Transverse colon (tissue), 4 donors: ENCODE measurements around the gene NUCB2. TPM values are rescaled to one million over a fixed set of nuclear protein-coding genes. Genes with fewer than 3 reads are reported as not detected.
"Not testable (repeated sequence)": the region's sequence is repeated elsewhere in the genome, so short reads cannot be mapped to it uniquely, and the experiment has no call there.

Experiments
- DNase-seq: peaks from one replicate; pipeline ENCODE4 v3.0.0-alpha.2; 2019
- H3K27ac ChIP-seq, 4 donors: fragments of 200-600 bp; sonication (generic); 2 replicates each; pipeline ENCODE4 v1.5.1; 2016 to 2018; ENCODE audit warnings: inconsistent platforms in 4 of 4
- H3K27me3 ChIP-seq: fragments of 200-600 bp; sonication (generic); 2 replicates; pipeline ENCODE4 v1.5.1; 2017; ENCODE audit warnings: inconsistent platforms
- H3K36me3 ChIP-seq, 4 donors: fragments of 200-600 bp; sonication (generic); 2 replicates each; pipeline ENCODE4 v1.5.1; 2017 to 2019; ENCODE audit warnings: inconsistent platforms in 4 of 4
- H3K4me1 ChIP-seq, 4 donors: fragments of 200-600 bp; sonication (generic); 2 replicates each; pipeline ENCODE4 v1.5.1; 2017 to 2020; ENCODE audit warnings: inconsistent platforms in 4 of 4
- H3K4me3 ChIP-seq, 4 donors: fragments of 200-600 bp; sonication (generic); 1 replicate in 1 of 4; 2 replicates in 3 of 4; pipeline versions ENCODE4 v1.5.1 to v1.6.1; 2017 to 2019; ENCODE audit warnings: inconsistent platforms in 4 of 4
- H3K9me3 ChIP-seq, 2 donors: fragments of 200-600 bp; sonication (generic); 2 replicates each; pipeline ENCODE4 v1.5.1; 2017 to 2019; ENCODE audit warnings: inconsistent platforms in 2 of 2
- EP300 ChIP-seq: sonication (generic); formaldehyde crosslinking; IDR thresholded peaks from one replicate; pipeline ENCODE4 v1.6.1; 2017; ENCODE audit warnings: antibody characterized with exemption, low read depth
- POLR2A ChIP-seq: fragments of 450-650 bp; IDR thresholded peaks from one replicate; pipeline ENCODE4 v1.6.1; 2016; ENCODE audit warnings: antibody characterized with exemption, mild to moderate bottlenecking, moderate library complexity
- POLR2AphosphoS5 ChIP-seq, 3 donors: sonication (generic); formaldehyde crosslinking; IDR thresholded peaks; one replicate each; pipeline ENCODE4 v1.6.1; 2016; ENCODE audit warnings: antibody characterized with exemption in 3 of 3
- WGBS, 2 donors: methylation state at CpG; one replicate each; pipeline ENCODE4 v1.1.5; 2018; ENCODE audit warnings: low coverage in 1 of 2; 5-methylcytosine and 5-hydroxymethylcytosine counted together
- in situ Hi-C, 4 donors: fragments of 200-750 bp; cut with MboI; loops; one replicate each; pipeline versions ENCODE4 v1.15.0 to v1.15.1; 2017; ENCODE audit warnings: low sequenced_read_pairs in 3 of 4, low pct_ligation_motif_present in 1 of 4, low pct_unique_long_range_greater_than_20kb in 1 of 4
- intact Hi-C: fragments of 100-400 bp; cut with DNase I; formaldehyde crosslinking; loops from one replicate; pipeline ENCODE4 v1.15.1; 2023; ENCODE audit warnings: low total_unique reads
- total RNA-seq, 4 donors: library from RNA; depleted of rRNA; stranded (reverse); fragments of >200 nt; gene quantifications; one replicate each; pipeline ENCODE4 v1.1.0, GENCODE V29; 2016
- TF ChIP-seq, protein P1 (sequence below), 5 experiments: fragments of 200-600 bp in 3 of 5; fragments of 450-650 bp in 2 of 5; sonication (generic) in 3 of 5; IDR thresholded peaks; 1 replicate in 2 of 5; 2 replicates in 3 of 5; pipeline ENCODE4 v1.5.1; 2016 to 2017; ENCODE audit warnings: antibody characterized with exemption in 5 of 5, inconsistent platforms in 3 of 5, mild to moderate bottlenecking in 2 of 5, moderate library complexity in 1 of 5

NUCB2 gene
- total RNA-seq, 4 donors from 2014 or later: 5.0 to 28.9 (median 13.4) TPM

DNA sequence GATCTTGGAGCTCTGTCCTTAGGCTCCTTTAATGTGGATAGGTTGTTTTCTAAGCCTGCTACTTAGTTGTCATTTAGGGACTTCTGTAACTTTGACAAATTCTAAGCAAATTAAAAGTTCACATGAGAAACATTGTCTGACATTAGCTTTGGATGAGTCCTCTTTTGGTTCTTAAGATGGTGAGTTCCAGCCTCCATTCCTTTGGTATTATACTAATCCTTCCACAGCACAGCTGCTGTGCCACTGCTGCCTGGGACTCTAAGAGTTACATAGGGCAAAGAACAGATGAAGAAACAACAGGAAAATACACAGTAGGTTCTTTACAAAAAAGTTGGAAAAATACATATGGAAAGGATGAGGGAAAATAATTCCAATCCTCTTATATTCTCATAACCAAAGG lies 43.4 kb upstream of the NUCB2 start:
- TF ChIP-seq, protein P1, sequence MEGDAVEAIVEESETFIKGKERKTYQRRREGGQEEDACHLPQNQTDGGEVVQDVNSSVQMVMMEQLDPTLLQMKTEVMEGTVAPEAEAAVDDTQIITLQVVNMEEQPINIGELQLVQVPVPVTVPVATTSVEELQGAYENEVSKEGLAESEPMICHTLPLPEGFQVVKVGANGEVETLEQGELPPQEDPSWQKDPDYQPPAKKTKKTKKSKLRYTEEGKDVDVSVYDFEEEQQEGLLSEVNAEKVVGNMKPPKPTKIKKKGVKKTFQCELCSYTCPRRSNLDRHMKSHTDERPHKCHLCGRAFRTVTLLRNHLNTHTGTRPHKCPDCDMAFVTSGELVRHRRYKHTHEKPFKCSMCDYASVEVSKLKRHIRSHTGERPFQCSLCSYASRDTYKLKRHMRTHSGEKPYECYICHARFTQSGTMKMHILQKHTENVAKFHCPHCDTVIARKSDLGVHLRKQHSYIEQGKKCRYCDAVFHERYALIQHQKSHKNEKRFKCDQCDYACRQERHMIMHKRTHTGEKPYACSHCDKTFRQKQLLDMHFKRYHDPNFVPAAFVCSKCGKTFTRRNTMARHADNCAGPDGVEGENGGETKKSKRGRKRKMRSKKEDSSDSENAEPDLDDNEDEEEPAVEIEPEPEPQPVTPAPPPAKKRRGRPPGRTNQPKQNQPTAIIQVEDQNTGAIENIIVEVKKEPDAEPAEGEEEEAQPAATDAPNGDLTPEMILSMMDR (IDR thresholded peaks at IDR 0.05): no peak
- Histone ChIP-seq H3K36me3 (no peaks in the 10 kb centered on the region), H3K27ac (no peak overlapping the region), H3K27me3 (no peaks in the 10 kb centered on the region), H3K9me3 (no peaks in the 10 kb centered on the region), H3K4me3 (no peak overlapping the region), H3K4me1 (peaks cover 0 to 7% (median 0%) of the 10 kb centered on the region in 4 donors)
- DNase-seq: no peak
- in situ Hi-C loops (loop anchor here (5.0 to 25.0 kb wide), 3 partner anchors 269 to 292 kb away; no protein-coding TSS in a partner anchor), intact Hi-C loops (no loop called here)

DNA sequence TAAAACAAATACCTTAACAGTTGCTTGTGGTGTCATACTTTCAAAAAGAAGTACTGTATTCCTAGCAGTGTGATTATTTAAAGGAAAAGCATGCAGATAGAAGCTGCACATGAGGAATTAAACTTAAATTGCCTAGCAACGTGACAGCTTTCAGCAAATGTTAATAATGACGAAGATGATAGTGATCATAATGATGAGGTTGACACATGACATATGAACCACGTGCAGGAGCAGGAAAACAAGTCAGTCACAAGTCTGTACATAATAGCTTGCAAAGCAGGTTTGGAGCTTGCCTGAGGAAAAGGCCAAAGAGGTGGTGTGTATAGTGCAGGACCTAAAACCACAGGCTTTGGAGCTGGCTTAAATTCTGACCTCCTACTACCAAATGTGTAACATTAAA lies 38.2 kb upstream of the NUCB2 start:
- WGBS, 2 donors: 63 to 67% methylated on average over 2 to 3 of the region's 3 CpGs
- intact Hi-C loops (no loop called here), in situ Hi-C loops (loop anchor here in 3 of 4 donors (10.0 to 25.0 kb wide), 2 partner anchors 274 to 286 kb away; no protein-coding TSS in a partner anchor)
- no peaks in the 10 kb centered on the region for H3K36me3 ChIP-seq
- DNase-seq: no peak
- H3K4me3 ChIP-seq: no peak overlapping the region
- H3K27me3 ChIP-seq: no peaks in the 10 kb centered on the region
- H3K9me3 ChIP-seq: no peaks in the 10 kb centered on the region
- TF ChIP-seq, protein P1 (IDR thresholded peaks at IDR 0.05): no peak
- TF ChIP-seq POLR2A (no peak), POLR2AphosphoS5 (IDR thresholded peaks at IDR 0.05) (no peak), EP300 (no peak)
- no peaks in the 10 kb centered on the region for H3K4me1 ChIP-seq
- H3K27ac ChIP-seq: no peak overlapping the region

DNA sequence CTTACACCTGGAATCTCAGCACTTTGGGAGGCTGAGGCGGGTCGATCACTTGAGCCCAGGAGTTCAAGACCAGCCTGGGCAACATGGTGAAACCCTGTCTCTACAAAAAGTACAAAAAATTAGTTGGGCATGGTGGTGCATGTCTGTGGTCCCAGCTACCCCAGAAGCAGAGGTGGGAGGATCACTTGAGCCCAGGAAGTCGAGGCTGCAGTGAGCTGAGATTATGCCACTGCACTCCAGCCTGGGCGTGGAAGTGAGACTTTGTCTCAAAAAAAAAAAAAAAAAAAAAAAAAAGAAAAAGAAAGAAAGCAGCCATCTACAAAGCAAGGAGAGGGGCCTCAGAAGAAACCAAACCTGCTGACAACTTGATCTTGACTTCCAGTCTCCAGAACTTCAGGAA lies 36.6 kb upstream of the NUCB2 start:
- 80% methylated on average over 4 of the region's 4 CpGs; no CpG with 5 or more reads in 1 of the 2 donors for WGBS, 2 donors
- in situ Hi-C loops: loop anchor here in 3 of 4 donors (10.0 to 25.0 kb wide), 2 partner anchors 272 to 285 kb away; no protein-coding TSS in a partner anchor
- intact Hi-C loops: not testable (repeated sequence)

DNA sequence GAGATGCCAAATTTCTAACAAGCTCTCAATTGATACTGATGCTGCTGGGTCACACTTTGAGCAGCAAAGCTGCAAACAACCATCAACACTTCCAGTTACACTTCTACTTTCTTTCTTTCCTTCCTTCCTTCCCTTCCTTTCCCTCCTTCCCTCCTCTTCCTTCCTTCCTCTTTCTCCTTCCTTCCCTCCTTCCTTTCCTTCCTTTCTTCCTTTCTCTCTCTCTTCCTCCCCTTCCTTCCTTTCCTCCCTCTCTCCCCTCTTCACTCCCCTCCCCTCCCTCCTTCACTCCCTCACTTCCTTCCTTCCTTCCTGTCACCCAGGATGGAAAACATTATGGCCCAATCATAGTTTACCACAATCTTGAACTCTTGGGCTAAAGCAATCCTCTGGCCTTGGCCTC lies 35.8 kb upstream of the NUCB2 start:
- TF ChIP-seq EP300 (no peak), POLR2A (no peak), POLR2AphosphoS5 (IDR thresholded peaks at IDR 0.05) (no peak)
- TF ChIP-seq, protein P1 (IDR thresholded peaks at IDR 0.05): no peak
- Histone ChIP-seq H3K27ac (no peak overlapping the region), H3K4me3 (no peak overlapping the region), H3K9me3 (no peaks in the 10 kb centered on the region), H3K4me1 (no peaks in the 10 kb centered on the region), H3K36me3 (no peaks in the 10 kb centered on the region), H3K27me3 (no peaks in the 10 kb centered on the region)
- intact Hi-C loops: no loop called here
- in situ Hi-C loops: loop anchor here in 2 of 4 donors (25.0 kb wide), 1 partner anchor 272 kb away; no protein-coding TSS in a partner anchor
- no peak for DNase-seq

More for the DNA sequence above, 36.6 kb upstream of the NUCB2 start:
- H3K36me3 ChIP-seq, H3K27me3 ChIP-seq, DNase-seq, H3K4me3 ChIP-seq, H3K4me1 ChIP-seq, H3K9me3 ChIP-seq, H3K27ac ChIP-seq: not testable (repeated sequence)

DNA sequence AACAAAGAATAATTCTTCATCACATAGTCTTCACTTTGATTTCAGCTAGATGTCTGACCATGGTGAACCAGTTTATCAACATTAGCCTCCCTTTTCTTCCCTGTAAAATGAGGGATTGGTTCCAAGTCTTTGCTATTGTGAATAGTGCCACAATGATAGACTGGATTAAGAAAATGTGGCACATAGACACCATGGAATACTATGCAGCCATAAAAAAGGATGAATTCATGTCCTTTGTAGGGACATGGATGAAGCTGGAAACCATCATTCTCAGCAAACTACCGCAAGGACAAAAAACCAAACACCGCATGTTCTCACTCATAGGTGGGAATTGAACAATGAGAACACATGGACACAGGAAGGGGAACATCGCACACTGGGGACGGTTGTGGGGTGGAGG lies 33.6 kb upstream of the NUCB2 start:
- H3K27me3 ChIP-seq, DNase-seq, H3K36me3 ChIP-seq, H3K9me3 ChIP-seq, H3K27ac ChIP-seq, H3K4me1 ChIP-seq, intact Hi-C loops, H3K4me3 ChIP-seq: not testable (repeated sequence)
- in situ Hi-C loops: loop anchor here in 2 of 4 donors (25.0 kb wide), 1 partner anchor 269 kb away; no protein-coding TSS in a partner anchor
- WGBS, 2 donors: 95 to 100% methylated on average over 2 to 4 of the region's 4 CpGs
